ENCODE results near the gene CHST9.
"Not testable (repeated sequence)": the region's sequence is repeated elsewhere in the genome, so short reads cannot be mapped to it uniquely, and the experiment has no call there.

CHST9 gene

DNA sequence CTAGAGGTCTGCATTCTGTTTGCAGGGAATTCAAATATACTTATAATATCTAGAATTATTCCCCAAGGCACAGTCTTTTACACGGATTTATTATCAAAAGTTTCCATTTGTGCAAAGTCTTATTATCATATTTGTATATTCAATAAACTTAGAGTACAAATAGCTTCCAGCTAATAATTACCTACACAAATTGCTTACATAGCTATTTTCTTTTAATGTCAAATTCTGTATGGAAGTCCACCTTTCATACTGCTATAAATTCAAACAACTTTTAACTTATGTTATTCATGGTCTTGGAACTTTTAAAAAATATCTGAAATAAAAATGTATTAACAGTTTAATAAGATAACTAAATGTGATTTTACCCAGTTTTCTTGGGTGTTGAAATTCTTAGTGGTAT, 13.1 kb downstream of the CHST9 start:
- Histone ChIP-seq H3K27me3 (ENCODE audit: insufficient read depth, low read length) (no peaks in the 10 kb centered on the region), H3K27ac (ENCODE audit: low read depth, low read length) (no peak overlapping the region), H3K4me1 (ENCODE audit: control insufficient read depth, insufficient read depth, low read length, unreplicated experiment) (no peaks in the 10 kb centered on the region), H2AFZ (ENCODE audit: low read length, unreplicated experiment) (no peak overlapping the region), H3K36me3 (ENCODE audit: insufficient read depth, low read length) (no peaks in the 10 kb centered on the region), H3K79me2 (ENCODE audit: control insufficient read depth, insufficient read depth, low read length, unreplicated experiment) (no peaks in the 10 kb centered on the region), H3K4me3 (ENCODE audit: low read depth, low read length) (no peak overlapping the region)

DNA sequence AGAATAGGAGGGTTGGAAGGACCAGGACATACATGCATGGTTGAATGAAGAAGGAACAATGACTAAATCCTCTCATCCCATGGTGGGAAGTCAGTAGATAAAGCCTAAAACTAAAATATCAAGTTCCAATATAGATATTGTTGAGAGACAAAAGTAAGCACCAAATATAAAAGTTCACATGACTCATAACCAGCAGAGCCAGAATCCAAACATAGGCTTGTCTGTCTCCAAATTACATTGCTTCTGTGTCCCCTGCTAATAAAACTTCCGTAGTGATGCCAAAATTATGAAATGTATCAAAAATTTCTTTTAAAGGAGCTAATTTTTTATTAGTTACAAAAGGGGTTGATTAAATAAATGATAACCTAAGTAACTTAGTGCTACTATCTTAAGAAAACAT, 19.7 kb downstream of the CHST9 start:
- Histone ChIP-seq H3K79me2 (ENCODE audit: control insufficient read depth, insufficient read depth, low read length, unreplicated experiment) (no peaks in the 10 kb centered on the region), H3K4me3 (ENCODE audit: low read depth, low read length) (no peak overlapping the region), H3K27ac (ENCODE audit: low read depth, low read length) (no peak overlapping the region), H3K36me3 (ENCODE audit: insufficient read depth, low read length) (no peaks in the 10 kb centered on the region), H3K4me1 (ENCODE audit: control insufficient read depth, insufficient read depth, low read length, unreplicated experiment) (no peaks in the 10 kb centered on the region), H3K27me3 (ENCODE audit: insufficient read depth, low read length) (no peaks in the 10 kb centered on the region), H2AFZ (ENCODE audit: low read length, unreplicated experiment) (no peak overlapping the region)

DNA sequence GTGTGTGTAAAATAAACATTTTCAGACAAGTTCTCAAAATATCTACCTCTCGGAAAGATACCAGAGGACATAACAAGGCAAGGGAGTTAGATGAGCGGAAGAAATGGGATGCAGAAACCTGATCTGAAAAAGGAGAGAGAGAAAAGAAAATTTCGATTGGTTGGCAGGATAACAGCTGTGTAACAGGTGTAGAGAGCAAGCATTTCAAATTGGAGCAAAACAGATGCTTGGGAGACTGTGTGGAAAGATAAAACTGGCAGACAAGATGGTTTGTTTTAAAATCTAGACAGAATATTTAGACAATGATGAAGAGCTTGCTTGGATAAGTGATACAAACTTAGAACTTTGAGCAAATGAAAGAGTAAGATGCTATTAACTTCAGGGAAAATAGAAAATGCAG, 20.2 kb downstream of the CHST9 start:
- H3K79me2 ChIP-seq (ENCODE audit: control insufficient read depth, insufficient read depth, low read length, unreplicated experiment): no peaks in the 10 kb centered on the region
- H3K27me3 ChIP-seq (ENCODE audit: insufficient read depth, low read length): no peaks in the 10 kb centered on the region
- H2AFZ ChIP-seq (ENCODE audit: low read length, unreplicated experiment): no peak overlapping the region
- H3K4me1 ChIP-seq (ENCODE audit: control insufficient read depth, insufficient read depth, low read length, unreplicated experiment): no peaks in the 10 kb centered on the region
- H3K4me3 ChIP-seq (ENCODE audit: low read depth, low read length): no peak overlapping the region
- no peaks in the 10 kb centered on the region for H3K36me3 ChIP-seq (ENCODE audit: insufficient read depth, low read length)
- no peak overlapping the region for H3K27ac ChIP-seq (ENCODE audit: low read depth, low read length)

- H2AFZ ChIP-seq (ENCODE audit: low read length, unreplicated experiment): not testable (repeated sequence)
These were observed 21.9 kb downstream of the CHST9 start for GRCh38 chr18:27163197-27163716.

GRCh38 chr18:27149240-27149639, 35.9 kb downstream of the CHST9 start:
- H3K4me3 ChIP-seq (ENCODE audit: low read depth, low read length); H3K4me1 ChIP-seq (ENCODE audit: control insufficient read depth, insufficient read depth, low read length, unreplicated experiment); H3K27me3 ChIP-seq (ENCODE audit: insufficient read depth, low read length); H3K36me3 ChIP-seq (ENCODE audit: insufficient read depth, low read length); H3K79me2 ChIP-seq (ENCODE audit: control insufficient read depth, insufficient read depth, low read length, unreplicated experiment); H2AFZ ChIP-seq (ENCODE audit: low read length, unreplicated experiment); H3K27ac ChIP-seq (ENCODE audit: low read depth, low read length): not testable (repeated sequence)

More at GRCh38 chr18:27163197-27163716, 21.9 kb downstream of the CHST9 start:
- H3K27me3 ChIP-seq (ENCODE audit: insufficient read depth, low read length); H3K4me1 ChIP-seq (ENCODE audit: control insufficient read depth, insufficient read depth, low read length, unreplicated experiment); H3K27ac ChIP-seq (ENCODE audit: low read depth, low read length); H3K79me2 ChIP-seq (ENCODE audit: control insufficient read depth, insufficient read depth, low read length, unreplicated experiment); H3K36me3 ChIP-seq (ENCODE audit: insufficient read depth, low read length); H3K4me3 ChIP-seq (ENCODE audit: low read depth, low read length): not testable (repeated sequence)

GRCh38 chr18:27144672-27145071, 40.4 kb downstream of the CHST9 start:
- no peaks in the 10 kb centered on the region for H3K36me3 ChIP-seq (ENCODE audit: insufficient read depth, low read length)
- H3K4me3 ChIP-seq (ENCODE audit: low read depth, low read length): no peak overlapping the region
- no peak overlapping the region for H2AFZ ChIP-seq (ENCODE audit: low read length, unreplicated experiment)
- no peaks in the 10 kb centered on the region for H3K4me1 ChIP-seq (ENCODE audit: control insufficient read depth, insufficient read depth, low read length, unreplicated experiment)
- no peak overlapping the region for H3K27ac ChIP-seq (ENCODE audit: low read depth, low read length)
- H3K27me3 ChIP-seq (ENCODE audit: insufficient read depth, low read length): no peaks in the 10 kb centered on the region
- no peaks in the 10 kb centered on the region for H3K79me2 ChIP-seq (ENCODE audit: control insufficient read depth, insufficient read depth, low read length, unreplicated experiment)

DNA sequence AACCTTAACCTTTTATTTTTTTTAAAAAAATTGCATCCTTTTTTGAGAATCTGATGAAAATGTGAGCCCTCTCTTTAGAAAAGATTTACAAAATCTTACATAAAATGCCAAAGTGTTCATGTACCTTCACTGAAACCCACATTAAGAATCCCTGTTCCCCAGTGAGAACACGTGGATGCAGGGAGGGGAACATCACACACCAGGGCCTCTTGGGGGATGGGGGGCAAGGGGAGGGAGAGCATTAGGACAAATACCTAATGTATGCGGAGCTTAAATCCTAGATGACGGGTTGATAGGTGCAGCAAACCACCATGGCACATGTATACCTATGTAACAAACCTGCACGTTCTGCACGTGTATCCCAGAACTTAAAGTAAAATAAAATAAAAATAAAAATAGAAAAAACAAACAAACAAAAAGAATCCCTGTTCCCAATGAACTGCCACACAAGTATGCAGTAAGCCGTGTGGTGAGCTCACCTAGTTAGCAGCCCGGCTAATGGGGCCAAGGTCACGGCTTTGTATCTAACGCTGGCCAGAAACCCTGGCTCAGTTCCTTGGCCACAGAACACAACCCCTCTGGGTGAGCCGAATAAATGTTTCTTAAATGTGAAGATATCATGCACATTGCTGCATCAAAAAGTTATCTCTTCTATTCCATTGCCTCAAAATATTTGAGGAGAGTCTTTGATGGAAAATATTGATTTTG, 41.4 kb downstream of the CHST9 start:
- no peak overlapping the region for H3K4me3 ChIP-seq (ENCODE audit: low read depth, low read length)
- H3K79me2 ChIP-seq (ENCODE audit: control insufficient read depth, insufficient read depth, low read length, unreplicated experiment): no peaks in the 10 kb centered on the region
- no peaks in the 10 kb centered on the region for H3K4me1 ChIP-seq (ENCODE audit: control insufficient read depth, insufficient read depth, low read length, unreplicated experiment)
- H3K27me3 ChIP-seq (ENCODE audit: insufficient read depth, low read length): no peaks in the 10 kb centered on the region
- H2AFZ ChIP-seq (ENCODE audit: low read length, unreplicated experiment): no peak overlapping the region
- H3K27ac ChIP-seq (ENCODE audit: low read depth, low read length): no peak overlapping the region
- H3K36me3 ChIP-seq (ENCODE audit: insufficient read depth, low read length): no peaks in the 10 kb centered on the region

DNA sequence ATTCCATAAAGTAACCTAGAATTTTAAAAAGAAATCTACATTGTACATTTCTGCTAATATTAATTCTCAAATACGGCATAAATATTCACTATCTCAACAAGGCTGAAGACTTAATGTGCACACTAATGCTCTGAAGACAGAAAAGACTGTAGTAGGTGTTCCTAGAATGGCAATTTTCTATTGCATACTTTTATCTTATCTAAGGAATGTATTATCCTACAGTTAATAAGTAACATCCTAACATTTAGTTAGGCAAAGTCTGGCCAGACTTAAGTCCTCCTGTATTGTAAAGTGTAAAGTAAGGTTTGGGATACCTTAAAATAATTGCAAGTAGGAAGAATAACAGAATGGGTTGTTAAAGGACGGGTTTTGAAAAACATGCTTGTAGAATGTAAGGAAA, 42.2 kb downstream of the CHST9 start:
- Histone ChIP-seq H3K4me3 (ENCODE audit: low read depth, low read length) (no peak overlapping the region), H3K79me2 (ENCODE audit: control insufficient read depth, insufficient read depth, low read length, unreplicated experiment) (no peaks in the 10 kb centered on the region), H3K27ac (ENCODE audit: low read depth, low read length) (no peak overlapping the region), H3K27me3 (ENCODE audit: insufficient read depth, low read length) (no peaks in the 10 kb centered on the region), H2AFZ (ENCODE audit: low read length, unreplicated experiment) (no peak overlapping the region), H3K4me1 (ENCODE audit: control insufficient read depth, insufficient read depth, low read length, unreplicated experiment) (no peaks in the 10 kb centered on the region), H3K36me3 (ENCODE audit: insufficient read depth, low read length) (no peaks in the 10 kb centered on the region)

GRCh38 chr18:27141876-27142275, 43.2 kb downstream of the CHST9 start:
- Histone ChIP-seq H3K36me3 (ENCODE audit: insufficient read depth, low read length) (no peaks in the 10 kb centered on the region), H3K27me3 (ENCODE audit: insufficient read depth, low read length) (no peaks in the 10 kb centered on the region), H3K4me3 (ENCODE audit: low read depth, low read length) (no peak overlapping the region), H2AFZ (ENCODE audit: low read length, unreplicated experiment) (no peak overlapping the region), H3K27ac (ENCODE audit: low read depth, low read length) (no peak overlapping the region), H3K4me1 (ENCODE audit: control insufficient read depth, insufficient read depth, low read length, unreplicated experiment) (no peaks in the 10 kb centered on the region), H3K79me2 (ENCODE audit: control insufficient read depth, insufficient read depth, low read length, unreplicated experiment) (no peaks in the 10 kb centered on the region)

- Histone ChIP-seq H3K27ac (ENCODE audit: low read depth, low read length) (no peak overlapping the region), H3K4me3 (ENCODE audit: low read depth, low read length) (no peak overlapping the region), H2AFZ (ENCODE audit: low read length, unreplicated experiment) (no peak overlapping the region), H3K4me1 (ENCODE audit: control insufficient read depth, insufficient read depth, low read length, unreplicated experiment) (no peaks in the 10 kb centered on the region), H3K79me2 (ENCODE audit: control insufficient read depth, insufficient read depth, low read length, unreplicated experiment) (no peaks in the 10 kb centered on the region), H3K36me3 (ENCODE audit: insufficient read depth, low read length) (no peaks in the 10 kb centered on the region), H3K27me3 (ENCODE audit: insufficient read depth, low read length) (no peaks in the 10 kb centered on the region)
These were observed 47.0 kb downstream of the CHST9 start for GRCh38 chr18:27138079-27138478.

GRCh38 chr18:27136208-27136535, 48.9 kb downstream of the CHST9 start:
- Histone ChIP-seq H3K27ac (ENCODE audit: low read depth, low read length) (no peak overlapping the region), H3K27me3 (ENCODE audit: insufficient read depth, low read length) (no peaks in the 10 kb centered on the region), H3K4me3 (ENCODE audit: low read depth, low read length) (no peak overlapping the region), H2AFZ (ENCODE audit: low read length, unreplicated experiment) (no peak overlapping the region), H3K79me2 (ENCODE audit: control insufficient read depth, insufficient read depth, low read length, unreplicated experiment) (no peaks in the 10 kb centered on the region), H3K36me3 (ENCODE audit: insufficient read depth, low read length) (no peaks in the 10 kb centered on the region), H3K4me1 (ENCODE audit: control insufficient read depth, insufficient read depth, low read length, unreplicated experiment) (no peaks in the 10 kb centered on the region)
